ENCODE results near the gene ANO3. TPM values are rescaled to one million over a fixed set of nuclear protein-coding genes. Genes with fewer than 3 reads are reported as not detected.

The ANO3 gene
- total and polyA plus RNA-seq, 4 donors: under 0.01 to 2.0 (median 0.40) TPM

GRCh38 chr11:26412955-26413354 lies 81.0 kb downstream of the ANO3 start:
- Histone ChIP-seq H3K27ac (ENCODE audit: low read depth in 1 of 2, low read length in 2 of 2) (no peak overlapping the region), H3K4me1 (ENCODE audit: control insufficient read depth in 4 of 4, insufficient read depth in 4 of 4, low read length in 3 of 4) (no peaks in the 10 kb centered on the region)
- WGBS: 66% methylated on average over 1 of the region's 1 CpG

GRCh38 chr11:26418386-26418912 lies 86.5 kb downstream of the ANO3 start:
- Histone ChIP-seq H3K27me3 (ENCODE audit: control insufficient read depth in 4 of 4, insufficient read depth in 4 of 4, low read length in 3 of 4) (peaks cover 0 to 4% (median 0%) of the 10 kb centered on the region in 4 donors), H3K27ac (ENCODE audit: low read depth in 1 of 2, low read length in 2 of 2) (no peak overlapping the region), H3K36me3 (ENCODE audit: control insufficient read depth in 4 of 4, insufficient read depth in 3 of 4, low read depth in 1 of 4, low read length in 3 of 4) (no peaks in the 10 kb centered on the region), H3K9me3 (ENCODE audit: control insufficient read depth in 4 of 4, low read length in 3 of 4) (no peaks in the 10 kb centered on the region), H3K9ac (ENCODE audit: low read depth in 1 of 2, low read length in 2 of 2) (no peak overlapping the region), H3K4me1 (ENCODE audit: control insufficient read depth in 4 of 4, insufficient read depth in 4 of 4, low read length in 3 of 4) (no peaks in the 10 kb centered on the region), H3K4me3 (ENCODE audit: low read depth in 1 of 3, low read length in 3 of 3) (no peak overlapping the region)
- WGBS: 93% methylated on average over 6 of the region's 6 CpGs
- DNase-seq (ENCODE audit: low spot score): no peak
- no peak for TF ChIP-seq GABPA (IDR thresholded peaks at IDR 0.05 in 1 of 2, conservative IDR thresholded peaks at IDR 0.05 in 1 of 2)
- TF ChIP-seq ATF3 (IDR thresholded peaks at IDR 0.05): no peak
- no peak for TF ChIP-seq FOXA2 (IDR thresholded peaks at IDR 0.05)
- TF ChIP-seq CTCF (IDR thresholded peaks at IDR 0.05; ENCODE audit: low read depth, low read length, missing input control): no peak
- no peak for TF ChIP-seq REST (IDR thresholded peaks at IDR 0.05)
- TF ChIP-seq RAD21 (IDR thresholded peaks at IDR 0.05): no peak
- TF ChIP-seq MAX (IDR thresholded peaks at IDR 0.05): no peak
- TF ChIP-seq YY1 (IDR thresholded peaks at IDR 0.05): no peak

More at GRCh38 chr11:26412955-26413354, 81.0 kb downstream of the ANO3 start:
- Histone ChIP-seq H3K27me3 (ENCODE audit: control insufficient read depth in 4 of 4, insufficient read depth in 4 of 4, low read length in 3 of 4) (no peaks in the 10 kb centered on the region), H3K4me3 (ENCODE audit: low read depth in 1 of 3, low read length in 3 of 3) (no peak overlapping the region), H3K36me3 (ENCODE audit: control insufficient read depth in 4 of 4, insufficient read depth in 3 of 4, low read depth in 1 of 4, low read length in 3 of 4) (no peaks in the 10 kb centered on the region), H3K9me3 (ENCODE audit: control insufficient read depth in 4 of 4, low read length in 3 of 4) (no peaks in the 10 kb centered on the region), H3K9ac (ENCODE audit: low read depth in 1 of 2, low read length in 2 of 2) (no peak overlapping the region)
- no peak for TF ChIP-seq EGR1 (IDR thresholded peaks at IDR 0.05; ENCODE audit: low read depth in 2 of 2)
- no peak for TF ChIP-seq TAF1 (conservative IDR thresholded peaks at IDR 0.05)
- TF ChIP-seq GABPA (IDR thresholded peaks at IDR 0.05 in 1 of 2, conservative IDR thresholded peaks at IDR 0.05 in 1 of 2): no peak
- TF ChIP-seq HNF4G (IDR thresholded peaks at IDR 0.05): no peak
- no peak for TF ChIP-seq SP1 (IDR thresholded peaks at IDR 0.05)
- no peak for TF ChIP-seq FOXA1 (IDR thresholded peaks at IDR 0.05)
- TF ChIP-seq RAD21 (IDR thresholded peaks at IDR 0.05): no peak
- TF ChIP-seq ATF3 (IDR thresholded peaks at IDR 0.05): no peak
- TF ChIP-seq FOXA2 (IDR thresholded peaks at IDR 0.05): no peak
- TF ChIP-seq ZBTB33 (IDR thresholded peaks at IDR 0.05): no peak
- TF ChIP-seq JUND (IDR thresholded peaks at IDR 0.05): no peak
- TF ChIP-seq HNF4A (conservative IDR thresholded peaks at IDR 0.05): no peak
- no peak for TF ChIP-seq CTCF (IDR thresholded peaks at IDR 0.05; ENCODE audit: low read depth, low read length, missing input control)
- no peak for TF ChIP-seq MAX (IDR thresholded peaks at IDR 0.05)
- TF ChIP-seq RXRA (IDR thresholded peaks at IDR 0.05): no peak
- DNase-seq (ENCODE audit: low spot score): no peak
